HG03432 (cell line): ENCODE results near the gene CFAP126.
"Not testable (repeated sequence)": the region's sequence is repeated elsewhere in the genome, so short reads cannot be mapped to it uniquely, and the experiment has no call there.

Experiments
- ATAC-seq: cut with Tn5 transposase; IDR thresholded peaks from one replicate; pipeline ENCODE4 v1.9.1; 2021; ENCODE audit warnings: mild to moderate bottlenecking, moderate library complexity; ENCODE audit not compliant: unreplicated experiment

CFAP126 gene

GRCh38 chr1:161382214-161383019 lies 14.7 kb upstream of the CFAP126 start:
- no peak for ATAC-seq

GRCh38 chr1:161381707-161382106 lies 14.0 kb upstream of the CFAP126 start:
- ATAC-seq: no peak

- ATAC-seq: no peak
Measured at GRCh38 chr1:161379071-161379470, 11.4 kb upstream of the CFAP126 start.

- ATAC-seq: no peak
Measured at GRCh38 chr1:161378014-161378413, 10.3 kb upstream of the CFAP126 start.

DNA sequence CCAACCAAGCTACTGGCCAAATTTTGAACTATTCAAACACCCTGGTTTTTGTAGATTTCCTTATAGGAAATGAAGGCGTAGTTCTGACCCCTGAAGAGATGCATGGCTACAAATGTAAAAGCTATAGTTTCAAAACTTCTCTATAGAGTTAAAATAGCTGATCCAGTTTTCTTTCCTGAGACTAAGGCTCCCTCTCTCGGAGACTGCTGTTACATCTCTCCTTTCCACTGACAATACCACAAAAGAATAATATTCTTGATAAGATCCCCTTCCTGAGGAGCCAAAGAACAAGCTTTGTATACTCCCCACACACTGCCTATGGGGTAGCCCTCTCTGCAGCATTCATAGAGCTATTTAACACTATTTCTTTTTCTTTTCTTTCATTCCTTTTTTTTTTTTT lies 6.7 kb upstream of the CFAP126 start:
- ATAC-seq: no peak

DNA sequence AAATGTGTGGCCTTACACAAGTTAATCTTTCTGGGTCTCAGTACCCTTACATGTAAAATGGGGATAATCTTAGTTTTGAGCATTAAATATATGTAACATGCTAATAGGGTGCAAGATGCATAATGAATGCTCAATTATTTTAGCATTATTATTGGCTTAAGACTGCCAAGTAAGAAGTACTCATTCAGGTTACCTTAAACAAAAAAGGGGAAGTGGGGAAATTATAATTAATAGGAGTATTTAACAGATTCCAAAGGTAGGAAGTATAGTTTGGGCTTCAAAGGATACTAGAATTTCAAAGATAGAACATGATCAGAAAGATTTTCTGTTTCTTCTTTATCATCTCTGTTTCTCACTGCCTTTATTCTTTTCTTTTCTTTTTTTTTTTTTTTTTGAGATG lies 5.8 kb upstream of the CFAP126 start:
- ATAC-seq: no peak

DNA sequence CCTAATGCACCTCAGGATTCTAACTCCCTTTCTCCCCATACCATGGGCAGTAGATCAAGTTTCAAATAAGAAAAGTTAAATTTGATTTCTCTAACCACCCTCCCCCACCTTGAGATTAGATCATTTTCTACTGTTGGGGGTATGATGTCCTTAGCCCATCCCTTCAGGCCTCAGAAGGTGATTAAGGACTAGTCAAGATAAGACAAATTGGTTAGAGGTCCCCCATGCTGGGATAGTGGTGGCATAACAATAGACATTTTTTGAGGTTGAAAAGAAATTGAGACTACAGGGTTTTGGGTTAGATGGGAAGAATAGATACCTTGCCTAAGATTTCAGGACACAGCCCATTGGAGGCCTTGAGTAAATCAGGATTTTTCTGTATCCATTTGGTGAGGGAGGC lies 2.5 kb downstream of the CFAP126 start:
- ATAC-seq: no peak

- ATAC-seq: no peak
Measured at GRCh38 chr1:161364332-161364731, 3.3 kb downstream of the CFAP126 start.

- ATAC-seq: no peak
Measured at GRCh38 chr1:161359291-161359690, 8.4 kb downstream of the CFAP126 start.

- no peak for ATAC-seq
Measured at GRCh38 chr1:161357073-161357472, 10.6 kb downstream of the CFAP126 start.

- ATAC-seq: no peak
Measured at GRCh38 chr1:161351482-161351881, 16.2 kb downstream of the CFAP126 start.

DNA sequence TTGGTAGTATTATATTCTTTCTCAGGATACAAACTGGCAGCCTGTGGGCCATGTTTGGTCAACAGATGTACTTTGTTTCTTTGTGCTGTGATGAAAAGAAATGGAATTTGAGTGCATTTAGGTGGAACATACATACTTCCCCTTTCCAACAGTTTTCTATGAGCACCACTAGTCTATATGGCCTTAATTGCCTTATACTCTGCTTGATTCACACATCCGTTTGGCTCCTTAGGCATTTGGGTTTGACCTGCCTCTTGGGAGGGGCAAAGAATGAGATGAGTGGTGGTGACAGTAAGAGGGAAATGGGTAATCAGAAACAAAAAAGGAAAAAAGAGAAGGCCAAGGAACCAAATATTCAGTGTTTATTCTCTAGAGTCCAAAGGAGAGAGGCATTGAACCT lies 17.0 kb downstream of the CFAP126 start:
- no peak for ATAC-seq

- ATAC-seq: no peak
Measured at GRCh38 chr1:161342821-161343220, 24.9 kb downstream of the CFAP126 start.

GRCh38 chr1:161342177-161342576 lies 25.5 kb downstream of the CFAP126 start:
- ATAC-seq: no peak

DNA sequence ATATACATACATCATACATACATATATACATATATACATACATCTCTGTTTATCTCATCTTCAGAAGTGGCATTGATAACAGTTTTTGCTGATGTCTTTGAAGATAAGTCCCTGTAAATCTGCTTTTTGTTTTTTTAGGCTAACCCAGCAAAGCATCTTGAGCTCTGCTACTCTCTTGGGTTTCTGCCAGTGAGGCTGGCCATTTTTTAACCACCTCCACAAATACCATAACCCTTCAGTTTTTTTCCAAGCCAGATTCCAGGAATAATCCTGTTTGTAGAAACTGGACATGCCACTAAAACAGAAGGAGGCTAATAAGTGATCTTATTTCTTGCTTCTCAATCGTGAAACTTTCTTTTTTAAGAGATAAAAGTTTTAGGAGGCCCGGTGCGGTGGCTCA lies 31.9 kb downstream of the CFAP126 start:
- no peak for ATAC-seq

- ATAC-seq: no peak
Measured at GRCh38 chr1:161333166-161333565, 34.5 kb downstream of the CFAP126 start.

GRCh38 chr1:161330346-161330745 lies 37.3 kb downstream of the CFAP126 start:
- ATAC-seq: no peak

DNA sequence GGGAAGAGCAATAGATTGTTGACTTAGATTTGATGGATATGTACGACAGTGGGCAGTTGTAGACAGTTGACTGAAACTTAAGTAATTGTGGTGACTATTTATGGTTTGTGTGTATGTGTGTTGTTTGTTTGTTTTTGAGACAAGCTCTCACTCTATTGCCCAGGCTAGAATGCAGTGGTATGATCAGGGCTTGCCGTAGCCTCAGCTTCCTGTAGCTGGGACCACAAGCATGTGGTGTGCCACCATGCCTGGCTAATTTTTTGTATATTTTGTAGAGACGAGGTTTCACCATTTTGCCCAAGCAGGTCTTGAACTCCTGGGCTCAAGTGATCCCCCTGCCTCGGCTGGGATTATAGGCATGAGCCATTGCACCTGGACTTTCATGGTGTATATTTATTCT lies 43.7 kb downstream of the CFAP126 start:
- ATAC-seq: no peak

DNA sequence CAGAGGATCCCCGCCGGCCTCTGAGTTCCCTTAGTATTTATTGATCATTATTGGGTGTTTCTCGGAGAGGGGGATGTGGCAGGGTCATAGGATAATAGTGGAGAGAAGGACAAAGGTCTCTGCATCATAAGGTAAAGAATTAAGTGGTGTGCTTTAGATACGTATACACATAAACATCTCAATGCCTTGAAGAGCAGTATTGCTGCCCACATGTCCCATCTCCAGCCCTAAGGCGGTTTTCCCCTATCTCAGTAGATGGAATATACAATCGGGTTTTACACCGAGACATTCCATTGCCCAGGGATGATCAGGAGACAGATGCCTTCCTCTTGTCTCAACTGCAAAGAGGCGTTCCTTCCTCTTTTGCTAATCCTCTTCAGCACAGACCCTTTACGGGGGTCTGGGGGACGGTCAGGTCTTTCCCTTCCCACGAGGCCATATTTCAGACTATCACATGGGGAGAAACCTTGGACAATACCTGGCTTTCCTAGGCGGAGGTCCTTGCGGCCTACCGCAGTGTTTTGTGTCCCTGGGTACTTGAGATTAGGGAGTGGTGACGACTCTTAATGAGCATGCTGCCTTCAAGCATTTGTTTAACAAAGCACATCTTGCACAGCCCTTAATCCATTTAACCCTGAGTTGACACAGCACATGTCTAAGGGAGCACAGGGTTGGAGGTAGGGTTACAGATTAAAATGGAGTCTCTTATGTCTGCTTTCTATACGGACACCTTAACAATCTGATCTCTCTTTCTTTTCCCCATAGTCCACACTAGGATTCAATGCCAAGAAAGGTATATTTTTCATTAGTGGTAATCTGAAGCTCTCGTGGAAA lies 51.6 kb downstream of the CFAP126 start:
- not testable (repeated sequence) for ATAC-seq
